ELF-1 (cell line): Measurements from ENCODE around the gene CHCHD6.

Experiments used
- DNase-seq: peaks from one replicate; pipeline ENCODE4 v3.0.0-alpha.2; 2016; ENCODE audit warnings: low read depth, low spot score

The CHCHD6 gene

DNA sequence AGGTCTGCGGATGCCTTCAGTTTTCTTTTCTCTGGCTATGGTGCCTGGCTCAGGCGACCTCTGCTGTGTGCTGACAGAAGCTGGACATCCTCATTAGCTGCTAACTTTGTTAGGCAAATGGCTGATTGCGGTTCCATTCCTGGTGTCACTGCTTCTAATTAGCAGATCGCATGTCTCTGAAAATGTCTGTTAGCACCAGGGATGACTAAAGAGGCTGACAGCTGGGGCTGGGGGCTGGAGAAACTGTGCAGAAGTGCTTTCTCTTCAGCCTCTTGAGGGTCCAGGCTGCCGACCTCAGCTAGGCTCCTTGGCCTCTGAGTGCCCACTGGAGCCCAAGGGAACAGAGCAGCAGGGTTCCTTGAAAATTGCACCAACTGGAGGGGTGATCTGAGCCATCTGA, 39.3 kb downstream of the CHCHD6 start:
- DNase-seq: no peak

DNA sequence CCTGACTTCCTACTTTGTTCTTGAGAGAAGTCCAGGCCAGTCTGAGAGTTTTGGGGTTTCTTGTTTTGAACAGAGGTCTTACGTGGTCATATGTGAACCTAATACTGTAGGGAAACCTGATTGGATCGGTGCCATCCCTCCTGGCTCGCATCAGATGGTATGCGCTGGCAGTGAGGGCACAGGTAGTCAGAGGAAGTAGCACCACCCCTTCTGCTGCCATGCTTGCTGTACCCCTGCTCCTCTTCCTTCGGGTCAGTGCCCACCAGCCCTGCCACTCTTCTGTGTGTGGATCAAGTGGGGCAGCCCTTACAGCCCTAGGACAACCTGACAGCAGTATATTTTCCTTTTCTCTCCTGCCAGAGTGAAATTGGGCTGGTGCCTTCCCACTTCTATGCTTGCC, 39.7 kb downstream of the CHCHD6 start:
- DNase-seq: no peak

DNA sequence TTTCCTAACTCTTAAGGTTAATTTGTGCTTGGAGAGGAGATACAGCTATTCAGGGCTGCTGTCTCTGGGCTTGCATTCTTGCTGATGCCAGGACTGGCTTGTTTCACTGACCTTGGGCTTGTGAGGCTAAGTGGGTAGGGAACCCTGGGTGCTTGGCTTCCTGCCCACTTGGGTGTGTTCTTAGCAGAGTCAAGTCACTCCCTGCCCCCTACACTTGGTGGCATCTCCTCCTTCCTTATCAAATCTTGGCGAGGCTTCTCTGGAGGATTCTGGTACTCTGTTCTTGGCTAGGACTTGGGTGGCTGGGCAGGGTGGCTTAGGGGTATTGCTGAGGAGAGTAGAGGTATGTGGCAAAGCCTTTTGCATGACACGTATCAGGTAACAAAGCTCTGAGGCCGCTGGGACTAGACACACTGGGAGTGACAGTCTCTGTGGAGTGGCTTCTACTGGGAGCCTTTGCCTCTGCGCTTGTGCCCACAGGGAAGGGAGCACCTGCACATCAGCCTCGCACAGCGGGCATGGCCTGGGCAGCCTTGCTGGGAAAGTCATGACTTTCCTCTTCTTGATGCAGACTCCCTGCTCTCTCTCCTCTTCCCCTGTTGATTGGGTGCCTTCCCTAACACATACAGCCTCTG, 41.8 kb downstream of the CHCHD6 start:
- no peak for DNase-seq

DNA sequence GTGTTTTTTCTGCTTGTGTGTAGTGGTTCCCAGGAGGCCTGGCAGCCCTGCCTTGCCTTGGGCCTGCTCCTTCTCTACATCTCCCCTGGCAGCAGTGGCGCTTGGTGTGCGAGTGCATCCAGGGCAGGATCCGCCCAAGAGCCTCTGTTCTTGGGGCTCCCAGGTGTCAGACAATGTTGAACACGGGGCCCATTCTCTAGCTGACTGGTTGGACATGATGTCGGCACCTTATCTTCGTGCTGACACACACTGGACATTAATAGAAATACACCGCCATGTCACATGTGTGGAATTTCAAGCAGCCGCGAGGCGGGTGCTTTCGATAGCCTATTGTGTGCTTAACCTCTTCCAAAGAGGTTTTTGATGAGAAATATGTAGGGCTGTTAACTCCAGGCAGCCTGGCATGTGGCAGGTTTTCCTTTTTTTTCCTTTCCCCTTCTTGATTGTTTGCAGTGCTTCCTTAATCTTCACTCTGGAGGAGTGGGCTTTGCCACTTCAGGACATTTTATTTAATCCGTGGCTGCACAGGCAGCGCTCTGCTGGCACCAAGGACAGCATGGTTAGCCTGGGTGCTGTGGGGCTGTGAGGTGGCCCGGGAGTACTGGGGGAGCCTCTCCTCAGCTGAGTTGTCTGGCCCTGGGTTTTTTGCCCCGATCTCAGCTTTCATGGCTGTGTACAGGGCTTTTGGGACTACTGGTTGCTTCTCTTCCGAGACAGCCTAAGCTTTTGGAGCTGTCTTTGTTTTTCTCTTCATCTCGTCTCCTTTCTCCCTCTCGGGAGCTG, 42.5 kb downstream of the CHCHD6 start:
- peak; percentile 18 for DNase-seq

DNA sequence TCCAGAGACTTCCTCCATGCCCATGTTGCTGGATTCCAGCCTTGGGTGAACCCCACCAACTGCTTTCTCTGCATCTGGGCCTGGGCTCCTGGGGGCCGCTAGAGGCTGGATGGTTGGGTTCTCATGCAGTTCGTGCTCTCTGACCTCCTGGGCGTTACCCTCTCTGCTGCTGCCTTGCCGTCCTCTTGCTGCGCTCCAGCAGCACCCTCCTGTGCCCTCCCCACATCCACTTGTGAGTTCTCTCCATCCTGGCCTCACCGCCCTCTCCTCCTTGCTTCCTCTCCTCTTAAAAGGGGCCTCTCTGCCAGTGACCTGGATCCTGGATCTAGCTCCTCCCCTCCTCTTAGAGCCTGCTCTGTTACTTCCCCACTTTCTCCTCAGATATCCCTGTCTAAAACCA, 43.7 kb downstream of the CHCHD6 start:
- DNase-seq: no peak

DNA sequence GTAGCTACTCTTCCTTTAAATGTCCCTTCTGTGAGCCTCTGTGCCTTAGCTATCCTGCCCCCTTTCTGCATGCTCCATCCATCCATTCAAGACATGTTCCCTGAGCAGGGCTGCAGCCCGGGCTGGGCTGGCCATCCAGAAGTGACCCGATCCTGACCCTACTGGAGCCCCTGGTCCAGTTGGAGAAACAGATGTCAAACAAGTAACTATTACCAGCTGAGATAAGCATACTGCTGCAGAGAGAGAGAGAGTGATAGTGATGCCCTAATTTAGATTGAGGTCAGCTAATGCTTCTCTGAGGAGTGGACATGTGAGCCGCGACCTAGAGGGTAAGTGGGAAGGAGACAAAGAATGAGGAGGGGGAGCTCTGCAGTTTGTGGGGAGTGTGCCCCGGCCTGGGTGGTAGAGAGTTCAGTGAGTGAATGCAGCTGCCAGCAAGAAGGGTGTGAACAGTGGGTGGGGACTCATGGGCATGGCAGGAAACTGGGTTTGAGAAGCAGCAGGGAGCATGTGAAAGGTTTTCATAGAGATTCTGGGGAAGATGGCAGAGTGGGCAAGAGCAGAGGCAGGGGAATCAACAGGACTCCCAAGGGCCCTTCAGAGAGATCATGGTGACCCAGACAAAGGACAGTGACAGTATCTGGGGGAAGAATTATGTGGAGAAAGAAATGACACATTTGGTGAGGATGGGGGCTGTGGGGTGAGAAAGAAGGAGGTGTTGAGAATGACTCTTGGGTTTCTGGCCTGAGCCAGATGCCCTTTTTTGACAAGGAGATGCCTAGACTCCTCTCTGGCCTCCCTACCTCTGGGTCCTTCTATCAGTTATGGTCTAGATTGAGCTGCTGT, 44.9 kb downstream of the CHCHD6 start:
- no peak for DNase-seq

DNA sequence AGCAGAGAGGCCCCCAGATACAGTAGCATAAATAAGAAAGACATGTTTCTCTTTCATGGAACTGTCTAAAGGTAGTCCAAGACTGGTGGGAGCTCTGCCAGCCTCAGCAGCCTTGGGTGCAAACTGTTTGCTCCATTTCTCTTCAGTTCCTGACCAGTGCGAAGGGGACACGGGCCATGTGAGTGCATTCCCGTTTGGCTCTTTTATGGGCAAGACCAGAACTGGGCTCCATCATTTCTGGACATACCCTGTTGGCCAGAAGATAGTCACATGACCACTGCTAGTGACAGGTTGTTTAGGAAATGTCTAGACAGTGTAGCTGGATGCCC, 45.5 kb downstream of the CHCHD6 start:
- DNase-seq: no peak

DNA sequence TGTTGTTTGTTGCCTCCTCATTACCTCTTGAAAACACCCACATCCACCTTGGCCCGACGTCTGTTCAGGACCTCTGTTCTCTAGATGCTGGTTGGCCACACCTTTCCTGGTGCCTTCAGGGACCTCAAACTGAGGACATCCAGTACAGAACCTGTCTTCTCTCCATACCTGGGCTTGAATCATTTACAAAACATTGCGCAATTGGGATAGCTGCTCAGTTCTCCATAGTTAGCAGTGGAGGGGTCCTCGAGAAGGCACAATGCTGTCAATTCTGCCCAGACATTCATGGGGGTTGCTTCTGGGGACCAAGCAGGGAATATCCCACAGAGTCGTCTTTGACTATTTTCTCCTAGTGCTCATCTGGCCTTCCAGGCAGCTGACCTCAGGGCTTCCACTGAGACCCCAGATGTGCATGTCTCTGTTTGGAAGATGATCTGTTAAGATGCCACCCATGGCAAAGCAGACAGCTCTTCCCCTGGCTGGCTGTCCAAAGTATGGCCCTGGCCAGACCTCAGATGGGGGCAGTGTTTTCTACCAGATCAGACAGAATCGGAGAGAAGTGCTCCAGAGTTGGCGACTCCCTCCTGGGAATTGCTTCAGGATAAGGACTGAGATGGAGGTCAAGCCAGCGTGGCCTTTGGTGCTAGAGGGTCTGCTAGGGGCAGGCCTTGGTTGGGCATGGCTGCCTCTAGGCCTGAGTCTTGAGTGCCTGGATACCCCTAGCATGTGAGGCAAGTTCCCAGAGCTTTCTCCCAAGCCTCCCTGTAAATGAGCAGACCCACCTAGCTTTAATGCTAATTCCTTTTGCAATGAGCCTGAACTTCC, 46.1 kb downstream of the CHCHD6 start:
- no peak for DNase-seq

DNA sequence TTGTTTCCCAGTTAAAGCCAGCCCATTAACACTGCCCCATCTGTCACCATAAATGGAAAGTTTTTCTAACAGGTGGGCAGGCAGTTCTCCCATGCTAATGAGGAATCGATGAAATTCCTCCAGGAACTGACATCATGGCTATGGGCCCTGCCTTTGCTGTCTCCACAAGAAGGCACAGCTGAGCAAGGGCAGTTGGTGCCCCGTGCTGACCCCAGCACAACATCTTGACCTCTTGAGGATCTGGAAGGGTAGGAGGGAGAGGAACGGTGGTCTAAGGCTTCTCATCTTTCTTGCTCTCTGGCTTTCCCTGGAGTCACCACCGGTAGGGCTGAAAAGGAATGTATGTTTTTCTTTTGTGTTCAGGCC, 46.7 kb downstream of the CHCHD6 start:
- peak; percentile 74 for DNase-seq

DNA sequence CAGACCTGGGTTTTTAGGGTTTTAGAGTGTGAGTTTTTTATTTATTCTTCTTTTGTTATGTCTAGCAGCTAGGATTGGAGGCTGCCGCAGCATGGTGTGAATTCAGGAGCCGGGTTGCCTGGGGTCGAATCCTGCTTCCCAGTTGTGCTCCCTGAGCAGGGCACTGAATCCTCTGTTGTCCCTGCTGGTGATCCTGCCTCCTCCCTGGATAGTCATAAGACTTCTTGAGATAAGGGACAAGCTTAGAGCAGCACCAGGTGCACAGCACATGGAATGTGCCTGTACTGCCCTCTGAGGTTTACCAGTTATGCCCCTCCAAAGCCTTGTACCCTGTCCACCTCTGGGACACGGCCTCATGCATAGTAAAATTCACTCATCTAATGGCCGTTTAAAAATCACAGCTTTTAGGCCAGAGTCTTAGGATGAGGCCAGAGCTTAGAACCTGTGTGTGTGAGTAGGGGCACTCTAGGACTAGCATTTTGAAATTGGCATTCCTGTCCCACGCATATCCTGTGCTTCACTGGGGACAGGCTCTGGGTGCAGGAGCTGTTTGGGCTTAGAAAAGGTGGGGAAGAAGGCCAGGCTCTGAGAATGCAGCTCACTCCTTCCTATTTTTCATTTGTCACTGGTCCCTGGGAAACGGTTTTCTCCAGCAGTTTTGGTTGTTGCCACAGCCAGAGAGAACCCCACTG, 47.7 kb downstream of the CHCHD6 start:
- DNase-seq: peak; percentile 63

DNA sequence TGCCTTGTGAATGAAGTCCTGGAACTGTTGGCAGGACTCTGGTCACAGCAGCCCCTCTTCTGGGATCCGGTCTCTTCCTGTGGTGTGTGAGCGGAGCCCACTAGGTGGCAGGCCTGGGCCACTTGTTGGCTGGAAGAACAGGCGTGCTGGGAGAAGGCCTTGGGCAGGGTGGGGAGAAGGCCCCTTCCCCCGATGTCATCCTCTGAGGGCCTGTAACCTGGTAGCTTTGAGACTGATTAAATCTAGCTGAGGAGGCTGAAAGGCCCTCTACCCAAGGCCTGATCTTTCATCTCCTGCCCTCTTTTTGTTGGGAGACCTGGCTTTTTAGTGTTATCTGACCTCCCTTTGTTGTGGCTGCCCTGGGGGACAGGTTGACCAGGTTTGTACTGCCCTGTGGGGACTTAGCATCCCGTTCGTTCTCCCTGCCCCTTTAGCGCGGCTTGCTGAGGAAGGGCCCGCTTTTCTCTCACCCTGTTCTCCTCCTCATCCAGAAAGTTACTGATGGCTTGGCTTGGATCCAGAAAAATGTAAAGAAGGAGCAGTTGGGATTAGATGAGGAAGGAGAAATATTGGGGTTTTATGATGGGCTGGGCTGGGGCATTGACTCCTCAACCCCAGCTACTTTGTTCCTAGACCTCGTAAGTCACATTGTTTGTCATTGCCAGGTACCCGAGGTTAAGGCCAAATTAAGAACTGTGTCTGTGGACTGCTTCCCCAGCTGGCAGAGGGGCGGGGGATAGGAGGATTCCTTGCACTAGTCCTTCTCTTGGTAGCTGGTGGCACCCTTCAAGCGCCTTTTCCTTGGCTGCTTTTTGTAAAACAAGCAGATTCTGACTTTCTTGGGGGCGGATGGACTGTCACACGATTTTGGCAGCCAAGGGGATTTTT, 48.5 kb downstream of the CHCHD6 start:
- DNase-seq: peak; percentile 98

DNA sequence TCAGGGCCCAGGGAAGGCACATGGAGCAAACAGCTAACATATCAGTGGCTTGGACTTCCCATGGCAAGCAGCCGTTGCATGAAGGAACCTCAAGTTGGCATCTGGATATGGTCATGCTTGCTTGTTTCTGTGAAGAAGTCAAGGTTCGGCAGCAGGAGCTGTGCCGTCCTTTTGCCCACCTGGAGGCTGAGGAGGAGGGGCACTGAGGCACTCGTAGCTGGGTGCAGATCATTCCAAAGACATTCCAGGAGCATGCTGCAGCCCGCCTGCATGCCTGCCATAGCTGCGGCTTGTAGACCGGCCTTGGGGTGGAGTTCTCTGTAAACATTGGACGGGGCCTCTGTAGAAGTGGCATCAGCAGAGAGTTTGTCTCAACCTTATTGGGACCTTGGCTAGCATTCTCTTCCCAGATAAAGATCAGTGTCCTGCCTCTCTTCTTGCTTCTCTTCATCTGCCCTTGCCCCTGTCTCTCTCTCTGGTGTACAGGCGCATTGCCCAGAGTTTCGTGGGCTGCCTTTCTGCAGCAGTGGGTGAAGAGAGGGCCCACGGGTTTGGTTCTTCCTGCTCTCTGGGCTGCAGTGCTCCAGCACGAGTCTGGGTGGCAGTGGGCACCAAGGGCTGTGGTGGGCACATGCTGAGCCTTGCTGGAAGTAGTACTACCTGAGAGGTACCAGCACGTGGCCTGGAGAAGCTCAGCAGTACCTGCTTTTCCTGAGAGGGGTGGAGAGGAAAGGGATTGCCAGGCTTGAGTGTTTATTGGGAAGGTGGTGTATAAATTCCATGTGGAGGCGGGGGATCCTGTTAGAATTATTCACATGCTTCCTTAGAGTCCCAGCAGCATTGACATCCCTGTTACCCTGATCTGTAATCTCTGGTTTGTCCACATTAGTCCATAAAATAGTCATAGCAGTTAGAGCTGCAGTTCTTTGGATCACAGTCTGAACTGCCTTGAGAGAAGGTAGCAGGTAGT, 49.4 kb downstream of the CHCHD6 start:
- peak; percentile 76 for DNase-seq

DNA sequence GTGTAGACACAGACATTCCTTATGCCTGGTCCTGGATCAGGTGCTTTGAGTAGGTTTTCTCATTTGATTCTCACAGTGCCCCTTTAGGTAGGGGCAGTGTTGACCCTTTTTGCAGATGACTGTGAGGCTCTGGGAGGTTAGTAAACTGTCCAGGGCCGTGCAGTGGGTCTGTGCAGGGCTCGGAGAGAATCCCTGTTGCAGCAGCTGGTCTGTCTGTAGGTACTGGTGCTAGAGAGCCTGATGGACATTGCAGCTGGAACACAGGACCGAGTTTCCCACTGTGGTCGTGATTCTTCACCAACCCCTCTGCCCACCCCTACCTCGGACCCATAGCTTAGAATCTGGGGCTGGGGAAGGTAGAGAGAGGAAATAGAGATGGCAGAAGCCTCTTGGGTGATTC, 51.8 kb downstream of the CHCHD6 start:
- no peak for DNase-seq

DNA sequence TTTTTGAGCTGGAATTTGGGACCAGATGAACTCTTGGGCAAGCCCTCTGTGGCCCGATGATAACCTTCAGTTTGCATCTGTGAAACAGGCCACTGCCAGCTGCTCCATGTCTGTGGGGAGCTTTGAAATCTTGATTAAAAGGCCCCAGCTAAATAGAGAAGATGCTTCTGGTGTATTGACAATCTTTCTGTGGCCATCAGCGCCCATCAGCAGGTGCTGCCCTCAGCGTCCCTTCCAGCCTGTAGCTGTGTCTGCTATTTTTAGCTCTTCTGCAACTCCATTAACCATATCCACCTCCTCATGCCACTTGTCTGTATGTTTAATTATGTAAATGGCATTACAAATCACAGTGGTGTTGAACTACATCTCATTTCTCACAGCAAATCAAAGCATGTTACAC, 54.0 kb downstream of the CHCHD6 start:
- DNase-seq: no peak

DNA sequence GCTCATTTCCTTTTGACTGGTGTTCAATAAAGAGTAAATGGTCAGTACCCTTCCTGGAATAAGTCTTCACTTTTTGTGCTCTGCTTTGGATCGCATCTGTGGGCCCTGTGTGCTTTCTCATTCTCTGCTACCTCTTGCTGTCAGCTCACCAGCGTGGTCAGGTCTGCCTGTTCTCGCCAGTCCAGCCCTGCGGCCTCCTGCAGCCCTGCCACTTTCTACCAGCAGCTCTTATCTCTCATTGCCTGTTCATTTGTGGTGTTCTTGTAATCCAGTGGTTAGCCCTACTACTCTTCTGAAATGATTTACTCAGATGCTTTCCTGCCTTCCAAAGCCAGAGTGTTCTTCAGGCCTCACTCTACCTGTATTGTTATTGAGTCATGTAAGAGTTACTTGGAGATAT, 54.8 kb downstream of the CHCHD6 start:
- no peak for DNase-seq

DNA sequence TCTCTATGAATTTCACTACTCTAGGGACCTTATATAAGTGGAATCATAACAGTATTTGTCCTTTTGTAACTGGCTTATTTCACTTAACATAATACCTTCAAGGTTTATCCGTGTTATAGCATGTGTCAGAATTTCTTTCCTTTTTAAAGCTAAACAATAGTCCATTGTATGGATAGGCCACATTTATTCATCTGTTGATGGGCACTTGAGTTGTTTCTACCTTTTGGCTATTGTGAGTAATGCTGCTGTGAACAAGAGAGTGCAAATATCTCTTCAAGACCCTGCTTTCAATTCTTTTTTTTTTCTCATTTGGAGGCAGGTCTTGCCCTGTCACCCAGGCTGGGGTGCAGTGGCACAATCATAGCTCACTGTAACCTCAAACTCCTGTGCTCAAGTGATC, 56.5 kb downstream of the CHCHD6 start:
- DNase-seq: no peak

DNA sequence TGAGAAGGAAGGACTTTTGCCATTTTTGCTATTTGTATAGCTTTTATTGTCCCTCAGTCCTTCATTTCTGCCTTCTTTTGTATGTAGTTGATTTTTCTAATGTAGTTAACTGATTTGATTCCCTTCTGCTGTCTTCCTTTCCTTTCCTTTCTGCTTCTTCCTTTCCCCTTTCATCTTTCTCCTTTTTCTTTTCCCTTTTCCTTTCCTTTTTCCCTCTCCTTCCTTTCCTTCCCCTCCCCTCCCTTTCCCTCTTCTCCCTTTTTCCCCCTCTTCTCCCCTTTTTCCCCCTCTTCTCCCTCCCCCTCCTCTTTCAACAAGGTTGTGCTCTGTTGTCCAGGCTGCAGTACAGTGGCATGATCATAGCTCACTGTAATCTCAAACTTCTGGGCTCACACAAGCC, 59.0 kb downstream of the CHCHD6 start:
- DNase-seq: no peak

DNA sequence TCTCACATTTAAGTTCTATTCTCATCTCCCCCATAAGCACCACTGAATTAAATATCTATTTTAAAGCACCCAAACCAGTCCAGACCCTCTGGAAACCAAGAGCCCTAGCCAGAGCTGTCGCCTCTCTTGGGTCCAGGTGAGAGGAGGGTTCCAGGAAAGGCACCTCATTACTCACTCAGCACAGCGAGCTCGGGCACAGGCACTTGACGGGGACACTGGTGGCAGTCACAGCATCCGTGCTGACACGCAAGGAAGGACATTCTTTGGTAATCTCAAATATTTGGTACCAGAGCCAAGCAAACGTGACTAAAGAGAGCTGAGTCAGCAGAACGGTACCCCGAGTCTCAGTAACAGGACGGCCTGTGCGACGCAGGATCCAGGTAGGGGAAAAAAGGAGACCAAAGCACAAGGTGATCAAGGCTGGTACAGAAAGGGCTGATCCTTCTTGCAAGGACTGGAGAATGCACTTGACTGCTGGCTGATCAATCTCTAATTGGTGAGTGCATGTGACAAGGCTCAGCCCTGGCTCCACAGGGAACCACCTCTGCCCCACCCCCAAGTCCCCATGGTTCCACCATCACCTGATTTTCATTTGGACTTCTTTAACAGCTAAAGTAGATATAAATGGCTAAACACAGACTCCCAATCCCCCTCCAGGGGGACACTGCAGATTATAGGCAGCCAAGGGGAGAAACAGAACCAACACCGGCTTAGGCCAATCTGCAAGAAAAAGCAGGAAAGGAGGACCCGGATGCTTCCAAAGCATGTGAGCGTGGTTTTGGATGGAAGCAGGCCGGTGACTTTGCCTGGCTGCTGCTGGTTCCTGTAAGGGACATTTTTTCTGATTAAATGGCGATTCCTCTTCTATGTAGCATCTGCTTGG, 61.4 kb downstream of the CHCHD6 start:
- no peak for DNase-seq
